GM12892 (cell line): ENCODE results near the gene MATCAP1.

Experiments used
- POLR2A ChIP-seq: IDR thresholded peaks from 2 replicates; pipeline ENCODE4 v1.6.1; 2011; ENCODE audit warnings: low read depth, low read length, control low read depth
- TAF1 ChIP-seq: IDR thresholded peaks from 2 replicates; pipeline ENCODE4 v1.6.1; 2011; ENCODE audit warnings: low read depth, mild to moderate bottlenecking, control low read depth, low read length, borderline replicate concordance

DNA sequence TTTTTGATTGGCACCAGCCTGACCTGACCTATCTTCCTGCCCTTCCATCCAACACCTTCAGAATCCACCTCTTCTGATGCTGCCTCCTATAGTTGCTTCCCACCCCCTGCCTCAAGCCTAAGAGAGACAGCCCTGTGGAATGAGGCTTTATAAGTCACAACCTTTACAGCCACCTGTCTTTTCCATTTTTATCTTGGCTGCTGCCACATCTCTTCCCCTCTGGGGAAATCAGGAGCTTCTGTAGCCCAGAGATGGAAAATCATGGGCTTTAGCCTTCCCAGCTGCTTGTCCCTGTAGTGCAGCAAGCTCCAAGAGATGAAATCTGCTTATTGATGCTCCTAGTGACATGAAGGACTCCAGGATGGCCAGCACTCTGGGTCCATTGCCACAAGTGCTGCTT, 55.3 kb downstream of the MATCAP1 start:
- TF ChIP-seq POLR2A: no peak
- no peak for TF ChIP-seq TAF1
